ENCODE measurements around the gene MYO9A. TPM values are rescaled to one million over a fixed set of nuclear protein-coding genes. Genes with fewer than 3 reads are reported as not detected.

Gene MYO9A
- total RNA-seq, 1 donor from 2014 or later = 17.0 TPM

GRCh38 chr15:71812966-71813722, 304.8 kb downstream of the MYO9A start:
- no peak for TF ChIP-seq CTCF (IDR thresholded peaks at IDR 0.05; ENCODE audit: insufficient read depth, low read length, poor library complexity, severe bottlenecking)
- no peaks in the 10 kb centered on the region for H3K36me3 ChIP-seq (ENCODE audit: control insufficient read depth, insufficient read depth, low read length)
- H3K4me3 ChIP-seq (ENCODE audit: low read depth, low read length) = no peak overlapping the region
- H3K27me3 ChIP-seq (ENCODE audit: control insufficient read depth, insufficient read depth, low read length) = no peaks in the 10 kb centered on the region
- no peak for DNase-seq (ENCODE audit: low read depth)

GRCh38 chr15:71811752-71812735, 305.9 kb downstream of the MYO9A start:
- H3K4me3 ChIP-seq (ENCODE audit: low read depth, low read length) = no peak overlapping the region
- H3K27me3 ChIP-seq (ENCODE audit: control insufficient read depth, insufficient read depth, low read length) = no peaks in the 10 kb centered on the region
- no peak for TF ChIP-seq CTCF (IDR thresholded peaks at IDR 0.05; ENCODE audit: insufficient read depth, low read length, poor library complexity, severe bottlenecking)
- no peaks in the 10 kb centered on the region for H3K36me3 ChIP-seq (ENCODE audit: control insufficient read depth, insufficient read depth, low read length)
- DNase-seq (ENCODE audit: low read depth) = no peak

- TF ChIP-seq CTCF (IDR thresholded peaks at IDR 0.05; ENCODE audit: insufficient read depth, low read length, poor library complexity, severe bottlenecking) = no peak
- DNase-seq (ENCODE audit: low read depth) = no peak
- Histone ChIP-seq H3K27me3 (ENCODE audit: control insufficient read depth, insufficient read depth, low read length) (no peaks in the 10 kb centered on the region), H3K36me3 (ENCODE audit: control insufficient read depth, insufficient read depth, low read length) (no peaks in the 10 kb centered on the region), H3K4me3 (ENCODE audit: low read depth, low read length) (no peak overlapping the region)
These were observed 306.8 kb downstream of the MYO9A start for GRCh38 chr15:71811036-71811736.

GRCh38 chr15:71810256-71811035, 307.5 kb downstream of the MYO9A start, which contains the start of gene NR2E3:
Gene NR2E3 (plus strand): TSS chr15:71810554. CDS start chr15:71810744, 190 bp downstream.
- no peak for DNase-seq (ENCODE audit: low read depth)
- no peak for TF ChIP-seq CTCF (IDR thresholded peaks at IDR 0.05; ENCODE audit: insufficient read depth, low read length, poor library complexity, severe bottlenecking)
- H3K4me3 ChIP-seq (ENCODE audit: low read depth, low read length) = no peak within 1 kb of the TSS
- no peaks in the 10 kb centered on the region for H3K36me3 ChIP-seq (ENCODE audit: control insufficient read depth, insufficient read depth, low read length)
- H3K27me3 ChIP-seq (ENCODE audit: control insufficient read depth, insufficient read depth, low read length) = no peaks in the 10 kb centered on the region

GRCh38 chr15:71809346-71809745, 308.6 kb downstream of the MYO9A start:
- Histone ChIP-seq H3K27me3 (ENCODE audit: control insufficient read depth, insufficient read depth, low read length) (no peaks in the 10 kb centered on the region), H3K36me3 (ENCODE audit: control insufficient read depth, insufficient read depth, low read length) (no peaks in the 10 kb centered on the region), H3K4me3 (ENCODE audit: low read depth, low read length) (no peak overlapping the region)
- DNase-seq (ENCODE audit: low read depth) = no peak
- no peak for TF ChIP-seq CTCF (IDR thresholded peaks at IDR 0.05; ENCODE audit: insufficient read depth, low read length, poor library complexity, severe bottlenecking)

Data from kidney epithelial cell (primary cell).